Activated CD4-positive, alpha-beta memory T cell treated with anti-CD3 and anti-CD28 coated beads for 36 hours (primary cell): ENCODE measurements around the gene TMEM179. TPM values are rescaled to one million over a fixed set of nuclear protein-coding genes. Genes with fewer than 3 reads are reported as not detected.
A peak's percentile ranks its signal among the peaks of the same experiment; 100 is the strongest.
"Not testable (repeated sequence)": the region's sequence is repeated elsewhere in the genome, so short reads cannot be mapped to it uniquely, and the experiment has no call there.

Experiments used
- CTCF ChIA-PET: fragments of 350-600 bp; sonication (Branson Sonifier 250); formaldehyde crosslinking; loops from one replicate; lab custom pipeline; 2021; ENCODE audit warnings: antibody characterized with exemption, inconsistent platforms; lab: Charles Lee
- POLR2A ChIA-PET: fragments of 350-600 bp; sonication (Branson Sonifier 250); formaldehyde crosslinking; loops from one replicate; lab custom pipeline; 2021; ENCODE audit warnings: antibody characterized with exemption; lab: Charles Lee
- DNase-seq: peaks from one replicate; pipeline ENCODE4 v3.0.0-alpha.2; 2020
- H3K27ac Mint-ChIP-seq: one replicate; pipeline ENCODE4 v1.8.0; 2021; ENCODE audit warnings: mixed read lengths
- H3K27me3 Mint-ChIP-seq: one replicate; pipeline ENCODE4 v1.8.0; 2021; ENCODE audit warnings: mixed read lengths
- H3K36me3 Mint-ChIP-seq: one replicate; pipeline ENCODE4 v1.8.0; 2021; ENCODE audit warnings: mixed read lengths
- H3K4me1 Mint-ChIP-seq: one replicate; pipeline ENCODE4 v1.8.0; 2021; ENCODE audit warnings: low read depth, mixed read lengths
- H3K4me3 Mint-ChIP-seq: one replicate; pipeline ENCODE4 v1.8.0; 2021; ENCODE audit warnings: mild to moderate bottlenecking, mixed read lengths
- H3K9me3 Mint-ChIP-seq: one replicate; pipeline ENCODE4 v1.8.0; 2021; ENCODE audit warnings: mixed read lengths
- intact Hi-C: fragments of 100-400 bp; cut with micrococcal nuclease; formaldehyde crosslinking; loops from one replicate; pipeline ENCODE4 v1.15.1; 2023
- total RNA-seq, 2 experiments: library from RNA; stranded (reverse); gene quantifications; one replicate each; pipeline ENCODE4 v1.2.3, GENCODE V29; 2021

Gene TMEM179
- total RNA-seq, result not detected

GRCh38 chr14:104604458-104605449 is at the start of gene TMEM179:
TSS of gene TMEM179 (minus strand) at chr14:104604772. CDS start at chr14:104604741, 31 bp downstream.
- no peak within 1 kb of the TSS for H3K4me3 Mint-ChIP-seq
- H3K27ac Mint-ChIP-seq, result no peak within 1 kb of the TSS
- peaks cover 3% of the 10 kb centered on the region for H3K4me1 Mint-ChIP-seq
- peaks cover 49% of the 10 kb centered on the region for H3K27me3 Mint-ChIP-seq
- POLR2A ChIA-PET, result no interaction called here
- H3K36me3 Mint-ChIP-seq, result no peaks in the 10 kb centered on the region
- no peaks in the 10 kb centered on the region for H3K9me3 Mint-ChIP-seq
- no peak for DNase-seq
- CTCF ChIA-PET, result no interaction called here
- intact Hi-C loops, result no loop called here

GRCh38 chr14:104654119-104654518 is 49.5 kb upstream of the TMEM179 start:
- Mint-ChIP-seq H3K27ac (no peak overlapping the region), H3K36me3 (no peaks in the 10 kb centered on the region), H3K9me3 (no peaks in the 10 kb centered on the region), H3K4me1 (no peaks in the 10 kb centered on the region), H3K4me3 (no peak overlapping the region), H3K27me3 (peaks cover 7% of the 10 kb centered on the region)
- ChIA-PET CTCF (interaction anchor here (1.0 kb wide), 1 partner anchor 11 kb away, joined by 3 read pairs; no protein-coding TSS in a partner anchor), POLR2A (no interaction called here)
- intact Hi-C loops, result no loop called here
- DNase-seq, result no peak

GRCh38 chr14:104653130-104653920 is 48.8 kb upstream of the TMEM179 start:
- H3K27ac Mint-ChIP-seq, intact Hi-C loops, H3K36me3 Mint-ChIP-seq, H3K9me3 Mint-ChIP-seq, H3K27me3 Mint-ChIP-seq, POLR2A ChIA-PET, H3K4me1 Mint-ChIP-seq, DNase-seq, H3K4me3 Mint-ChIP-seq: not testable (repeated sequence)
- CTCF ChIA-PET, result interaction anchor here (1.0 kb wide), 1 partner anchor 10 kb away, joined by 3 read pairs; no protein-coding TSS in a partner anchor

GRCh38 chr14:104652386-104652785 is 47.8 kb upstream of the TMEM179 start:
- ChIA-PET CTCF (no interaction called here), POLR2A (no interaction called here)
- intact Hi-C loops, result no loop called here
- Mint-ChIP-seq H3K4me3 (peak overlapping the region; percentile 4), H3K36me3 (no peaks in the 10 kb centered on the region), H3K9me3 (no peaks in the 10 kb centered on the region), H3K4me1 (no peaks in the 10 kb centered on the region), H3K27ac (no peak overlapping the region), H3K27me3 (peaks cover 2% of the 10 kb centered on the region)
- no peak for DNase-seq

- ChIA-PET CTCF (interaction anchor here (1.3 kb wide), 1 partner anchor 57 kb away, joined by 5 read pairs; no protein-coding TSS in a partner anchor), POLR2A (no interaction called here)
- H3K9me3 Mint-ChIP-seq, result no peaks in the 10 kb centered on the region
- no peak overlapping the region for H3K27ac Mint-ChIP-seq
- no peak for DNase-seq
- no peaks in the 10 kb centered on the region for H3K36me3 Mint-ChIP-seq
- H3K4me1 Mint-ChIP-seq, result no peaks in the 10 kb centered on the region
- H3K27me3 Mint-ChIP-seq, result peaks cover 2% of the 10 kb centered on the region
- no peak overlapping the region for H3K4me3 Mint-ChIP-seq
- intact Hi-C loops, result no loop called here
Observed at GRCh38 chr14:104651876-104652260, 47.3 kb upstream of the TMEM179 start.

GRCh38 chr14:104650981-104651875 is 46.7 kb upstream of the TMEM179 start:
- peaks cover 2% of the 10 kb centered on the region for H3K27me3 Mint-ChIP-seq
- H3K4me1 Mint-ChIP-seq, result no peaks in the 10 kb centered on the region
- intact Hi-C loops, result loop anchor here (1.0 kb wide), 1 partner anchor 57 kb away; no protein-coding TSS in a partner anchor
- no peak overlapping the region for H3K4me3 Mint-ChIP-seq
- CTCF ChIA-PET, result interaction anchor here (0.5 to 1.3 kb wide), 3 partner anchors 13 to 58 kb away, joined by 3 to 5 read pairs (median 3); no protein-coding TSS in a partner anchor
- POLR2A ChIA-PET, result no interaction called here
- no peak for DNase-seq
- no peak overlapping the region for H3K27ac Mint-ChIP-seq
- no peaks in the 10 kb centered on the region for H3K9me3 Mint-ChIP-seq
- H3K36me3 Mint-ChIP-seq, result no peaks in the 10 kb centered on the region

- no peak overlapping the region for H3K27ac Mint-ChIP-seq
- H3K9me3 Mint-ChIP-seq, result peaks cover 1% of the 10 kb centered on the region
- no peaks in the 10 kb centered on the region for H3K4me1 Mint-ChIP-seq
- H3K27me3 Mint-ChIP-seq, result peaks cover 2% of the 10 kb centered on the region
- H3K36me3 Mint-ChIP-seq, result no peaks in the 10 kb centered on the region
- ChIA-PET POLR2A (no interaction called here), CTCF (interaction anchor here (1.0 to 1.3 kb wide), 2 partner anchors 23 to 59 kb away, joined by 3 to 5 read pairs; no protein-coding TSS in a partner anchor)
- DNase-seq, result peak; percentile 73
- no peak overlapping the region for H3K4me3 Mint-ChIP-seq
- intact Hi-C loops, result loop anchor here (1.0 kb wide), 1 partner anchor 58 kb away; no protein-coding TSS in a partner anchor
Observed at GRCh38 chr14:104650057-104650980, 45.7 kb upstream of the TMEM179 start.

- intact Hi-C loops, result no loop called here
- H3K9me3 Mint-ChIP-seq, result peaks cover 9% of the 10 kb centered on the region
- no peaks in the 10 kb centered on the region for H3K36me3 Mint-ChIP-seq
- peaks cover 3% of the 10 kb centered on the region for H3K27me3 Mint-ChIP-seq
- H3K4me3 Mint-ChIP-seq, result no peak overlapping the region
- H3K27ac Mint-ChIP-seq, result no peak overlapping the region
- CTCF ChIA-PET, result interaction anchor here (1.3 kb wide), 1 partner anchor 62 kb away, joined by 6 read pairs; no protein-coding TSS in a partner anchor
- H3K4me1 Mint-ChIP-seq, result no peaks in the 10 kb centered on the region
- no peak for DNase-seq
- POLR2A ChIA-PET, result no interaction called here
Observed at GRCh38 chr14:104647467-104648043, 43.0 kb upstream of the TMEM179 start.

- peaks cover 5% of the 10 kb centered on the region for H3K27me3 Mint-ChIP-seq
- no peak overlapping the region for H3K4me3 Mint-ChIP-seq
- ChIA-PET POLR2A (no interaction called here), CTCF (no interaction called here)
- H3K9me3 Mint-ChIP-seq, result peaks cover 9% of the 10 kb centered on the region
- no peak for DNase-seq
- intact Hi-C loops, result loop anchor here (5.0 kb wide), 1 partner anchor 508 kb away; the partner anchor contains the start of gene KIF26A
- H3K36me3 Mint-ChIP-seq, result no peaks in the 10 kb centered on the region
- H3K4me1 Mint-ChIP-seq, result no peaks in the 10 kb centered on the region
- H3K27ac Mint-ChIP-seq, result no peak overlapping the region
Observed at GRCh38 chr14:104644656-104645378, 40.2 kb upstream of the TMEM179 start.
